Natural killer cell (primary cell): ENCODE measurements around the gene EGFR. TPM values are rescaled to one million over a fixed set of nuclear protein-coding genes. Genes with fewer than 3 reads are reported as not detected.

Experiments
- ATAC-seq, 3 donors: fragments of 150-1000 bp in 2 of 3; fragments of 200-7000 bp in 1 of 3; cut with Tn5 transposase; 1 replicate in 1 of 3; 2 replicates in 2 of 3; pipeline ENCODE4 v1.10.0; 2021; ENCODE audit warnings: mild to moderate bottlenecking in 2 of 3, moderate library complexity in 2 of 3
- DNase-seq, 2 donors: peaks; one replicate each; pipeline versions ENCODE4 v3.0.0 to v3.0.0-alpha.2; 2013 to 2021; ENCODE audit warnings: mixed read lengths in 1 of 2
- H3K27ac ChIP-seq: one replicate; pipeline ENCODE4 v1.5.1; 2013; ENCODE audit warnings: mild to moderate bottlenecking, low read length
- H3K27me3 ChIP-seq: one replicate; pipeline ENCODE4 v1.6.1; 2013; ENCODE audit warnings: low read length; ENCODE audit not compliant: control insufficient read depth, insufficient read depth
- H3K36me3 ChIP-seq: one replicate; pipeline ENCODE4 v1.6.1; 2013; ENCODE audit warnings: low read length; ENCODE audit not compliant: control insufficient read depth, insufficient read depth
- H3K4me1 ChIP-seq: one replicate; pipeline ENCODE4 v1.6.1; 2013; ENCODE audit warnings: low read length; ENCODE audit not compliant: control insufficient read depth, insufficient read depth
- H3K4me3 ChIP-seq: one replicate; pipeline ENCODE4 v1.5.1; 2013; ENCODE audit warnings: low read length
- H3K9me3 ChIP-seq: one replicate; pipeline ENCODE4 v1.6.1; 2013; ENCODE audit warnings: low read length; ENCODE audit not compliant: control insufficient read depth, insufficient read depth
- H3K27ac Mint-ChIP-seq, 2 donors: one replicate each; pipeline ENCODE4 v1.8.0; 2022; ENCODE audit warnings: mild to moderate bottlenecking in 2 of 2, mixed read lengths in 2 of 2, moderate library complexity in 1 of 2
- H3K27me3 Mint-ChIP-seq, 2 donors: one replicate each; pipeline ENCODE4 v1.8.0; 2022; ENCODE audit warnings: low read depth in 2 of 2, mixed read lengths in 2 of 2
- H3K36me3 Mint-ChIP-seq: one replicate; pipeline ENCODE4 v1.8.0; 2022; ENCODE audit warnings: mixed read lengths
- H3K4me1 Mint-ChIP-seq, 2 donors: one replicate each; pipeline ENCODE4 v1.8.0; 2022; ENCODE audit warnings: mixed read lengths in 2 of 2
- H3K4me3 Mint-ChIP-seq: one replicate; pipeline ENCODE4 v1.8.0; 2022; ENCODE audit warnings: mild to moderate bottlenecking, moderate library complexity, mixed read lengths
- H3K9me3 Mint-ChIP-seq, 2 donors: one replicate each; pipeline ENCODE4 v1.8.0; 2022; ENCODE audit warnings: mixed read lengths in 2 of 2
- CTCF ChIP-seq: fragments of 200-600 bp; IDR thresholded peaks from one replicate; pipeline ENCODE4 v1.8.0; 2022; ENCODE audit warnings: antibody characterized with exemption
- WGBS: methylation state at CpG from one replicate; pipeline ENCODE4 v1.1.7; 2013; ENCODE audit warnings: missing lambda C conversion rate; ENCODE audit not compliant: insufficient coverage; 5-methylcytosine and 5-hydroxymethylcytosine counted together
- intact Hi-C: fragments of 100-400 bp; cut with micrococcal nuclease; formaldehyde crosslinking; loops from one replicate; pipeline ENCODE4 v1.14.2; 2022
- total RNA-seq, 4 donors: library from RNA; stranded (reverse); fragments of 120-200 nt in 1 of 4; gene quantifications; one replicate each; pipeline versions ENCODE4 v1.2.3 to v1.2.4, GENCODE V29; 2013 to 2022

EGFR gene
- total RNA-seq, 3 donors from 2014 or later (not counting 1 experiment from before 2014, with no cell fraction given), result not detected

GRCh38 chr7:55110282-55110992 lies 91.6 kb downstream of the EGFR start:
- no peak for TF ChIP-seq CTCF
- no peaks in the 10 kb centered on the region for H3K36me3 Mint-ChIP-seq
- H3K9me3 Mint-ChIP-seq, result no peaks in the 10 kb centered on the region
- no peak overlapping the region for H3K4me3 ChIP-seq
- ATAC-seq (no peak), DNase-seq (no peak)
- intact Hi-C loops, result no loop called here
- H3K36me3 ChIP-seq, result no peaks in the 10 kb centered on the region
- H3K9me3 ChIP-seq, result no peaks in the 10 kb centered on the region
- no peak overlapping the region for H3K27ac Mint-ChIP-seq
- no peak overlapping the region for H3K27ac ChIP-seq
- peaks cover 11% of the 10 kb centered on the region for H3K27me3 ChIP-seq
- H3K4me1 Mint-ChIP-seq, result peaks cover 11 to 12% of the 10 kb centered on the region in 2 donors
- no peak overlapping the region for H3K4me3 Mint-ChIP-seq
- peaks cover 7 to 22% of the 10 kb centered on the region in 2 donors for H3K27me3 Mint-ChIP-seq
- WGBS, result 77% methylated on average over 14 of the region's 14 CpGs
- H3K4me1 ChIP-seq, result peaks cover 23% of the 10 kb centered on the region

- no peaks in the 10 kb centered on the region for H3K36me3 ChIP-seq
- H3K4me3 Mint-ChIP-seq, result no peak overlapping the region
- no peaks in the 10 kb centered on the region for H3K9me3 ChIP-seq
- H3K4me1 Mint-ChIP-seq, result peaks cover 11 to 12% of the 10 kb centered on the region in 2 donors
- H3K27me3 Mint-ChIP-seq, result peaks cover 7 to 22% of the 10 kb centered on the region in 2 donors
- H3K36me3 Mint-ChIP-seq, result no peaks in the 10 kb centered on the region
- peaks cover 10% of the 10 kb centered on the region for H3K27me3 ChIP-seq
- no peak overlapping the region for H3K4me3 ChIP-seq
- 85% methylated on average over 9 of the region's 9 CpGs for WGBS
- no peak overlapping the region for H3K27ac Mint-ChIP-seq
- TF ChIP-seq CTCF, result no peak
- H3K4me1 ChIP-seq, result peaks cover 23% of the 10 kb centered on the region
- H3K27ac ChIP-seq, result no peak overlapping the region
- no peaks in the 10 kb centered on the region for H3K9me3 Mint-ChIP-seq
- ATAC-seq (no peak), DNase-seq (no peak)
- intact Hi-C loops, result no loop called here
Measured at GRCh38 chr7:55110993-55111361, 92.2 kb downstream of the EGFR start.

- Histone ChIP-seq H3K27ac (no peak overlapping the region), H3K27me3 (peaks cover 7% of the 10 kb centered on the region), H3K4me3 (no peak overlapping the region), H3K36me3 (no peaks in the 10 kb centered on the region), H3K9me3 (no peaks in the 10 kb centered on the region), H3K4me1 (peaks cover 23% of the 10 kb centered on the region)
- H3K9me3 Mint-ChIP-seq, result no peaks in the 10 kb centered on the region
- no peak for DNase-seq
- WGBS, result 93% methylated on average over 11 of the region's 11 CpGs
- H3K27me3 Mint-ChIP-seq, result peaks cover 4 to 20% of the 10 kb centered on the region in 2 donors
- TF ChIP-seq CTCF, result no peak
- intact Hi-C loops, result no loop called here
- peaks cover 11 to 12% of the 10 kb centered on the region in 2 donors for H3K4me1 Mint-ChIP-seq
- ATAC-seq, result no peak
- no peak overlapping the region for H3K4me3 Mint-ChIP-seq
- H3K36me3 Mint-ChIP-seq, result no peaks in the 10 kb centered on the region
- no peak overlapping the region for H3K27ac Mint-ChIP-seq
Measured at GRCh38 chr7:55112056-55112455, 93.2 kb downstream of the EGFR start.
